ENCODE data around the gene C16orf74. TPM values are rescaled to one million over a fixed set of nuclear protein-coding genes. Genes with fewer than 3 reads are reported as not detected.

Gene C16orf74
- total RNA-seq, 4 donors from 2014 or later, result 0.52 to 1.9 (median 0.94) TPM; not detected in 1

DNA sequence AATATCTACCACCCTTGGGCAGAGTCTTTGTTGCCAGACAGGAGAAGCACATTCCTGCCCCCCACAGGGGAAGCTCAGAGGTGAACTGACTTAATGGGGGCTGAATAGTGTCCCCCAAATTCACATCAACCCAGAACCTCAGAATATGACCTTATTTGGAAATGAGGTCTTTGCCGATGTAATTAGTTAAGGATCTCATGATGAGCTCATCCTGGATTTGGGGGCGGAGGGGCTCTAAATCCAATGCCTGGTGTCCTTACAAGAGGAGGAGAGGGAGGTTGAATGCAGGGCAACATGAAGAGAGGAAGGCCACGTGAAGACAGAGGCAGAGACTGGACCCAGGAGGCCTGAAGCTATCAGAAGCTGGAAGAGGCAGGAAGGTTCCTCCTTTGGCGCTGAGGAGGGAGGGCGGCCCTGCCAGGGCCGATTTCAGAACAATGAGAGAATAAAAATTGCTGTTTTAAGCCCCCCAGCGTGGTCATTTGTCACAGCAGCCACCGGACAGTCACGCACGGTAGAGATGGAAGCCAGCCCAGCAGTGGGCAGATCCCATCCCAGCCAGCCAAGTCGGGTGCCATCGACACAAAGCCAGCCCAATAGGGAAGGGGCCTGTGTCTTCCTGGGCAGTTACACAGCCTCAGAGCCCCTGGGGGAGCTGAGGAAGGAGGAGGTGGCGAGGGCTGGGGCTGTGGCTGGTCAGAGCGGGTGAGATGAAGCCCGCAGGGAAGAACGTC lies 21.3 kb downstream of the C16orf74 start:
- no peaks in the 10 kb centered on the region for H3K9me3 ChIP-seq
- TF ChIP-seq POLR2AphosphoS5 (IDR thresholded peaks at IDR 0.05), result no peak
- TF ChIP-seq, protein P1, sequence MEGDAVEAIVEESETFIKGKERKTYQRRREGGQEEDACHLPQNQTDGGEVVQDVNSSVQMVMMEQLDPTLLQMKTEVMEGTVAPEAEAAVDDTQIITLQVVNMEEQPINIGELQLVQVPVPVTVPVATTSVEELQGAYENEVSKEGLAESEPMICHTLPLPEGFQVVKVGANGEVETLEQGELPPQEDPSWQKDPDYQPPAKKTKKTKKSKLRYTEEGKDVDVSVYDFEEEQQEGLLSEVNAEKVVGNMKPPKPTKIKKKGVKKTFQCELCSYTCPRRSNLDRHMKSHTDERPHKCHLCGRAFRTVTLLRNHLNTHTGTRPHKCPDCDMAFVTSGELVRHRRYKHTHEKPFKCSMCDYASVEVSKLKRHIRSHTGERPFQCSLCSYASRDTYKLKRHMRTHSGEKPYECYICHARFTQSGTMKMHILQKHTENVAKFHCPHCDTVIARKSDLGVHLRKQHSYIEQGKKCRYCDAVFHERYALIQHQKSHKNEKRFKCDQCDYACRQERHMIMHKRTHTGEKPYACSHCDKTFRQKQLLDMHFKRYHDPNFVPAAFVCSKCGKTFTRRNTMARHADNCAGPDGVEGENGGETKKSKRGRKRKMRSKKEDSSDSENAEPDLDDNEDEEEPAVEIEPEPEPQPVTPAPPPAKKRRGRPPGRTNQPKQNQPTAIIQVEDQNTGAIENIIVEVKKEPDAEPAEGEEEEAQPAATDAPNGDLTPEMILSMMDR (IDR thresholded peaks at IDR 0.05), result no peak
- TF ChIP-seq EP300 (IDR thresholded peaks at IDR 0.05), result no peak
- TF ChIP-seq POLR2A (IDR thresholded peaks at IDR 0.05), result no peak
- no peaks in the 10 kb centered on the region for H3K27me3 ChIP-seq
- H3K27ac ChIP-seq, result no peak overlapping the region
- ATAC-seq, result no peak
- no peaks in the 10 kb centered on the region for H3K4me1 ChIP-seq
- no peak overlapping the region for H3K4me3 ChIP-seq
- no peaks in the 10 kb centered on the region for H3K36me3 ChIP-seq
- WGBS, 2 donors (ENCODE audit: low coverage in 1 of 2), result 40 to 50% methylated on average over 1 to 2 of the region's 16 CpGs

DNA sequence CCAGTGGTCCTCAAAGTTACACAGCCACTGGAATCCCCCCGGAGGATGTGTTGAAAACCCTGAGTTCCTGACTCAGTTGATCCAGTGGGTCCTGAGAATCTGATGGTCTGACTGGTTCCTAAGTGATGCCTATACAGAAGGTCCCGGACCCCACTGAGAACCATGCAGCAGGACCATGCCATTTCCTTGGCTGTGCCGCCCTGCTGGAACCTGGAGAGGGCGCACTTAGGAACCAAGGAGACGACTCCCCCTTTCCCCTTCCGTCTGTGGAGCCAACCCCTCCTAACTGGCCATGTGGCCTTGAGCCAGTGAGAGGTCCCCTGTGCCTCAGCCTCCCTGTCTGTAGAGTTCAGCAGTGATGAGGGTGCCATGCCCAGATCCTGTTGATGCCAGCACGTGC lies 22.0 kb downstream of the C16orf74 start:
- no CpG with 5 or more reads among the region's 7 CpGs for WGBS, 2 donors (ENCODE audit: low coverage in 1 of 2)
- H3K4me1 ChIP-seq, result no peaks in the 10 kb centered on the region
- H3K9me3 ChIP-seq, result no peaks in the 10 kb centered on the region
- TF ChIP-seq, protein P1 (IDR thresholded peaks at IDR 0.05), result no peak
- TF ChIP-seq EP300 (IDR thresholded peaks at IDR 0.05) (no peak), POLR2AphosphoS5 (IDR thresholded peaks at IDR 0.05) (no peak), POLR2A (IDR thresholded peaks at IDR 0.05) (no peak)
- no peak overlapping the region for H3K27ac ChIP-seq
- no peaks in the 10 kb centered on the region for H3K36me3 ChIP-seq
- no peak overlapping the region for H3K4me3 ChIP-seq
- H3K27me3 ChIP-seq, result no peaks in the 10 kb centered on the region
- no peak for ATAC-seq

DNA sequence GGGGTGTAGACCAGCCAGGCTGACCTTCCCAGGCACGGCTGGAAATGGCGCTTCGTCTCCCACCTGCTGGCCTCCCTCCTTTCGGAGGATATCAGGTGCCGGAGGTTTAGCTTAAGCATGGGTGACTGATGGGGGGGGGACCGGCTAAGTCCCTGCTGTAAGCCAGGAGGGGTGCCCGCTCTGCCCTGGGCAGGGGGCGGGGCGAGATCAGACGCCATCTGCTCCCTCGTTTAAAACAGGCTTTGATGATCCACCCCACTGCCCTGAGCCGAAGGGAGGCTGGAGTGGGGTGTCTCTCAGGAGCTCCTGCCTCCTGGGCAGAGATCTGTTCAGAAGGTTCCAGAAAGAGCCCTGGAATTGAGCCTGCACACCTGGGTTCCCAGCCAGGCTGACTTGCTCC lies 26.0 kb downstream of the C16orf74 start:
- Histone ChIP-seq H3K4me3 (no peak overlapping the region), H3K4me1 (no peaks in the 10 kb centered on the region), H3K27me3 (no peaks in the 10 kb centered on the region), H3K36me3 (no peaks in the 10 kb centered on the region), H3K9me3 (no peaks in the 10 kb centered on the region), H3K27ac (no peak overlapping the region)
- WGBS, 2 donors (ENCODE audit: low coverage in 1 of 2), result 87% methylated on average over 3 of the region's 12 CpGs; no CpG with 5 or more reads in 1 of the 2 donors
- TF ChIP-seq EP300 (IDR thresholded peaks at IDR 0.05) (no peak), POLR2A (IDR thresholded peaks at IDR 0.05) (no peak), POLR2AphosphoS5 (IDR thresholded peaks at IDR 0.05) (no peak)
- TF ChIP-seq, protein P1 (IDR thresholded peaks at IDR 0.05), result no peak
- ATAC-seq, result no peak

DNA sequence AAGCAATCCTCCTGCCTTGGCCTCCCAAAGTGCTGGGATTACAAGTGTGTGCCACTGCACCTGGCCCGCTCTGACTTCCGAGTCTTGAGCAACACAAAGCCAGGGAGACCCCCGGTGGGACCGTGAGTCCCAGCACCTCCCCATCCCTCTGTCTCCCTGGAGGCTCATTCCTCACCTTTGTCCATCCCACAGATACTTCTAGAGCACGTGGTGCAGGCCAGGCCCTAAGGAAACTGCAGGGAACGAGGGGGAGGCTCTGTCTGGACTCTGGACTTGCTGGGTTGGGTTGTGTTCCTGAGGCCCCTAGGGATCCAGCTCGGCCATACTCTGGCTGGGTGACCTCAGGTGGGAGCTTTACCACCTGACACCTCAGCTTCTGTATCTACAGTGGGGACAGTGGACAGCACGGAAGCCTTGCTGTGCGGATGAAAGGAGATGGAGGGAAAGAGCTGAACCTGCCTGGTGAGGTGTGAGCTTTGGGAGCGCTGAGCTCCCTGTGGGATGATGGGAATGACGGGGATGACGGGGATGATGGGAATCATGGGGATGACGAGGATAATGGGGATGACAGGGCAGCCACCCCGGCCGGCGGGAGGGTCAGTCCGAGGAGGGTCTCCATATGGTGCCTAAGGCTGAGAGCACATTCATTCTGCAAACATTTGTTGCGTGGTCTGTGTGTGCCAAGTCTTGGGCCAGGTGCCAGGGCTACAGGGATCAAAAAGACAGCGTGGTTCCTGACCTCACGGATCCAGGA lies 26.6 kb downstream of the C16orf74 start:
- no peaks in the 10 kb centered on the region for H3K27me3 ChIP-seq
- H3K9me3 ChIP-seq, result no peaks in the 10 kb centered on the region
- no peak for ATAC-seq
- TF ChIP-seq EP300 (IDR thresholded peaks at IDR 0.05) (no peak), POLR2A (IDR thresholded peaks at IDR 0.05) (no peak), POLR2AphosphoS5 (IDR thresholded peaks at IDR 0.05) (no peak)
- TF ChIP-seq, protein P1 (IDR thresholded peaks at IDR 0.05), result no peak
- no peaks in the 10 kb centered on the region for H3K4me1 ChIP-seq
- no peak overlapping the region for H3K27ac ChIP-seq
- H3K4me3 ChIP-seq, result no peak overlapping the region
- H3K36me3 ChIP-seq, result no peaks in the 10 kb centered on the region
- 79 to 82% methylated on average over 9 to 12 of the region's 20 CpGs for WGBS, 2 donors (ENCODE audit: low coverage in 1 of 2)

Measured in gastroesophageal sphincter (tissue), 4 donors.